ENCODE results near the gene EPOP. TPM values are rescaled to one million over a fixed set of nuclear protein-coding genes. Genes with fewer than 3 reads are reported as not detected.

The EPOP gene
- total and polyA plus RNA-seq, 2 of the 13 experiments (the other 11 are each of a cell fraction or from before 2014, with no cell fraction given), result 14.7 to 37.8 TPM

DNA sequence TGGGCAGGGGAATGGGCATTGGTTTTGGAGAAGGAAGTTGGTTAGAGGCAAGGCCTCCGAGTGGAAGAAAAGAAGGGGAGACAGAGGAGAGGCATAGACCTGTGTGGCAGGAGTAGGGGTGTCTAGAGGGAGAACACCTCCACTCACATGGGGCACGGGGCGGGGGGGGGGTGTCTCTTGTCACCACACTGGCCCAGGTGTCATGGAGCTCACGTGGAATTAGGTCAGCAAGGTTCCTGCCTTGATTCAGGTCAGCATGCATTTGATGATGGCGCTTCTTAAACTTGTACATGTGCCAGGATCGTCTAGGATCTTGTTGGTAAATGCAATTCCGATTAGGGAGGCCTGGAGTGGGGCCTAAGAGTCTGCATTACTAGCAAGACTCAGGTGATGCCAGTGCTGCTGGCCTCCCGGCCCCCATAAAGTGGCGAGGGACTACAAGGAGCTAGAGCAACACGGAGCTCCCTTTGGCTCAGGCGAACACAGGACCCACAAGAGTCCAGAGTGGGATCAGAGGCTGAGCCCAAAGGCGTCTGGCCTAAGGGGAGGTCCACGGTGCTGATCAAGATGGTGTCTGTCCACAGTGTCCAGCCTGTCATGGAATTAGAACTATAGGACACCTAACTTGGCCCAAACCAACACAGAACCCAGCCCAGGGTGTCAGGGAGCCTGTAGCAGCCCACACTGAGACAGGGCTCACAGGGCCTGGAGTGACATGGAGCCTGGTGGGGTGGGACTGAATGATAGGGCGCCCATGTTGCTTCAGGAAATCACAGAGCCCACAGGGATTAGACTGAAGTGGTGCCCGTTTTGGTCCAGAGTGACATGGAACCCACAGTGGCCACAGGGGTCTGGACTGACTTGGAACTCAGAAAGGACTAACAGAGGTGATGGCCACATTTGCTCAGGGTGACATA lies 16.7 kb downstream of the EPOP start (continued):
- TF ChIP-seq, protein P1, sequence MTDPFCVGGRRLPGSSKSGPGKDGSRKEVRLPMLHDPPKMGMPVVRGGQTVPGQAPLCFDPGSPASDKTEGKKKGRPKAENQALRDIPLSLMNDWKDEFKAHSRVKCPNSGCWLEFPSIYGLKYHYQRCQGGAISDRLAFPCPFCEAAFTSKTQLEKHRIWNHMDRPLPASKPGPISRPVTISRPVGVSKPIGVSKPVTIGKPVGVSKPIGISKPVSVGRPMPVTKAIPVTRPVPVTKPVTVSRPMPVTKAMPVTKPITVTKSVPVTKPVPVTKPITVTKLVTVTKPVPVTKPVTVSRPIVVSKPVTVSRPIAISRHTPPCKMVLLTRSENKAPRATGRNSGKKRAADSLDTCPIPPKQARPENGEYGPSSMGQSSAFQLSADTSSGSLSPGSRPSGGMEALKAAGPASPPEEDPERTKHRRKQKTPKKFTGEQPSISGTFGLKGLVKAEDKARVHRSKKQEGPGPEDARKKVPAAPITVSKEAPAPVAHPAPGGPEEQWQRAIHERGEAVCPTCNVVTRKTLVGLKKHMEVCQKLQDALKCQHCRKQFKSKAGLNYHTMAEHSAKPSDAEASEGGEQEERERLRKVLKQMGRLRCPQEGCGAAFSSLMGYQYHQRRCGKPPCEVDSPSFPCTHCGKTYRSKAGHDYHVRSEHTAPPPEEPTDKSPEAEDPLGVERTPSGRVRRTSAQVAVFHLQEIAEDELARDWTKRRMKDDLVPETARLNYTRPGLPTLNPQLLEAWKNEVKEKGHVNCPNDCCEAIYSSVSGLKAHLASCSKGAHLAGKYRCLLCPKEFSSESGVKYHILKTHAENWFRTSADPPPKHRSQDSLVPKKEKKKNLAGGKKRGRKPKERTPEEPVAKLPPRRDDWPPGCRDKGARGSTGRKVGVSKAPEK (CRISPR knock-in tag; IDR thresholded peaks at IDR 0.05; ENCODE audit: borderline replicate concordance), result no peak
- TF ChIP-seq TRIM24 (CRISPR knock-in tag; IDR thresholded peaks at IDR 0.05) (no peak), FOXM1 (CRISPR knock-in tag; IDR thresholded peaks at IDR 0.05) (no peak), RAD21 (CRISPR knock-in tag; IDR thresholded peaks at IDR 0.05) (peak; percentile 4; the same call in 1 of the 2 replicates), KLF6 (CRISPR knock-in tag; IDR thresholded peaks at IDR 0.05) (peak; percentile 5; the same call in 1 of the 2 replicates), RBAK (CRISPR knock-in tag; IDR thresholded peaks at IDR 0.05) (no peak), ZZZ3 (CRISPR knock-in tag; IDR thresholded peaks at IDR 0.05; ENCODE audit: borderline replicate concordance) (0 out of 2 replicates have a peak, but pooled peaks have one; percentile 13), ZNF724P (CRISPR knock-in tag; IDR thresholded peaks at IDR 0.05; ENCODE audit: borderline replicate concordance) (0 out of 2 replicates have a peak, but pooled peaks have one; percentile 36), U2AF1 (optimal IDR thresholded peaks at IDR 0.05; ENCODE audit: low read depth, low read length) (no peak), MAZ (IDR thresholded peaks at IDR 0.05; ENCODE audit: borderline replicate concordance, low read depth, low read length) (no peak), MAZ (CRISPR knock-in tag; IDR thresholded peaks at IDR 0.05; ENCODE audit: low read depth) (no peak; the same call in 1 of the 2 replicates), ZNF713 (CRISPR knock-in tag; IDR thresholded peaks at IDR 0.05) (0 out of 2 replicates have a peak, but pooled peaks have one; percentile 53)
- TF ChIP-seq, protein P2, sequence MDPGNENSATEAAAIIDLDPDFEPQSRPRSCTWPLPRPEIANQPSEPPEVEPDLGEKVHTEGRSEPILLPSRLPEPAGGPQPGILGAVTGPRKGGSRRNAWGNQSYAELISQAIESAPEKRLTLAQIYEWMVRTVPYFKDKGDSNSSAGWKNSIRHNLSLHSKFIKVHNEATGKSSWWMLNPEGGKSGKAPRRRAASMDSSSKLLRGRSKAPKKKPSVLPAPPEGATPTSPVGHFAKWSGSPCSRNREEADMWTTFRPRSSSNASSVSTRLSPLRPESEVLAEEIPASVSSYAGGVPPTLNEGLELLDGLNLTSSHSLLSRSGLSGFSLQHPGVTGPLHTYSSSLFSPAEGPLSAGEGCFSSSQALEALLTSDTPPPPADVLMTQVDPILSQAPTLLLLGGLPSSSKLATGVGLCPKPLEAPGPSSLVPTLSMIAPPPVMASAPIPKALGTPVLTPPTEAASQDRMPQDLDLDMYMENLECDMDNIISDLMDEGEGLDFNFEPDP (CRISPR knock-in tag; conservative IDR thresholded peaks at IDR 0.05), result no peak
- TF ChIP-seq, protein P3, sequence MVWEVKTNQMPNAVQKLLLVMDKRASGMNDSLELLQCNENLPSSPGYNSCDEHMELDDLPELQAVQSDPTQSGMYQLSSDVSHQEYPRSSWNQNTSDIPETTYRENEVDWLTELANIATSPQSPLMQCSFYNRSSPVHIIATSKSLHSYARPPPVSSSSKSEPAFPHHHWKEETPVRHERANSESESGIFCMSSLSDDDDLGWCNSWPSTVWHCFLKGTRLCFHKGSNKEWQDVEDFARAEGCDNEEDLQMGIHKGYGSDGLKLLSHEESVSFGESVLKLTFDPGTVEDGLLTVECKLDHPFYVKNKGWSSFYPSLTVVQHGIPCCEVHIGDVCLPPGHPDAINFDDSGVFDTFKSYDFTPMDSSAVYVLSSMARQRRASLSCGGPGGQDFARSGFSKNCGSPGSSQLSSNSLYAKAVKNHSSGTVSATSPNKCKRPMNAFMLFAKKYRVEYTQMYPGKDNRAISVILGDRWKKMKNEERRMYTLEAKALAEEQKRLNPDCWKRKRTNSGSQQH (CRISPR knock-in tag; IDR thresholded peaks at IDR 0.05; ENCODE audit: low read depth), result no peak
- TF ChIP-seq, protein P4, sequence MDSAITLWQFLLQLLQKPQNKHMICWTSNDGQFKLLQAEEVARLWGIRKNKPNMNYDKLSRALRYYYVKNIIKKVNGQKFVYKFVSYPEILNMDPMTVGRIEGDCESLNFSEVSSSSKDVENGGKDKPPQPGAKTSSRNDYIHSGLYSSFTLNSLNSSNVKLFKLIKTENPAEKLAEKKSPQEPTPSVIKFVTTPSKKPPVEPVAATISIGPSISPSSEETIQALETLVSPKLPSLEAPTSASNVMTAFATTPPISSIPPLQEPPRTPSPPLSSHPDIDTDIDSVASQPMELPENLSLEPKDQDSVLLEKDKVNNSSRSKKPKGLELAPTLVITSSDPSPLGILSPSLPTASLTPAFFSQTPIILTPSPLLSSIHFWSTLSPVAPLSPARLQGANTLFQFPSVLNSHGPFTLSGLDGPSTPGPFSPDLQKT (CRISPR knock-in tag; IDR thresholded peaks at IDR 0.05; ENCODE audit: borderline replicate concordance), result no peak
- TF ChIP-seq, protein P5, sequence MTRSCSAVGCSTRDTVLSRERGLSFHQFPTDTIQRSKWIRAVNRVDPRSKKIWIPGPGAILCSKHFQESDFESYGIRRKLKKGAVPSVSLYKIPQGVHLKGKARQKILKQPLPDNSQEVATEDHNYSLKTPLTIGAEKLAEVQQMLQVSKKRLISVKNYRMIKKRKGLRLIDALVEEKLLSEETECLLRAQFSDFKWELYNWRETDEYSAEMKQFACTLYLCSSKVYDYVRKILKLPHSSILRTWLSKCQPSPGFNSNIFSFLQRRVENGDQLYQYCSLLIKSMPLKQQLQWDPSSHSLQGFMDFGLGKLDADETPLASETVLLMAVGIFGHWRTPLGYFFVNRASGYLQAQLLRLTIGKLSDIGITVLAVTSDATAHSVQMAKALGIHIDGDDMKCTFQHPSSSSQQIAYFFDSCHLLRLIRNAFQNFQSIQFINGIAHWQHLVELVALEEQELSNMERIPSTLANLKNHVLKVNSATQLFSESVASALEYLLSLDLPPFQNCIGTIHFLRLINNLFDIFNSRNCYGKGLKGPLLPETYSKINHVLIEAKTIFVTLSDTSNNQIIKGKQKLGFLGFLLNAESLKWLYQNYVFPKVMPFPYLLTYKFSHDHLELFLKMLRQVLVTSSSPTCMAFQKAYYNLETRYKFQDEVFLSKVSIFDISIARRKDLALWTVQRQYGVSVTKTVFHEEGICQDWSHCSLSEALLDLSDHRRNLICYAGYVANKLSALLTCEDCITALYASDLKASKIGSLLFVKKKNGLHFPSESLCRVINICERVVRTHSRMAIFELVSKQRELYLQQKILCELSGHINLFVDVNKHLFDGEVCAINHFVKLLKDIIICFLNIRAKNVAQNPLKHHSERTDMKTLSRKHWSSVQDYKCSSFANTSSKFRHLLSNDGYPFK (CRISPR knock-in tag; IDR thresholded peaks at IDR 0.05; ENCODE audit: borderline replicate concordance), result 0 out of 2 replicates have a peak, but pooled peaks have one; percentile 4
